GM12878 (cell line): Measurements from ENCODE around the gene COL3A1. TPM values are rescaled to one million over a fixed set of nuclear protein-coding genes. Genes with fewer than 3 reads are reported as not detected.

Experiments used
- ATAC-seq: fragments of 200-7000 bp; cut with Tn5 transposase; 3 replicates; pipeline ENCODE4 v1.9.1; 2020; ENCODE audit warnings: mild to moderate bottlenecking, moderate library complexity
- BruUV-seq: library from RNA; stranded (reverse); fragments of 400-500 nt; replicated peaks from 2 replicates; lab custom pipeline; 2021; lab: Mats Ljungman, UMichigan
- CTCF ChIA-PET: fragments of 300-600 bp; sonication (Branson Sonifier 250); formaldehyde crosslinking; extraction: SDS; loops from one replicate; lab custom pipeline; 2021; ENCODE audit warnings: inconsistent platforms; lab: Yijun Ruan, JAX
- POLR2A ChIA-PET: fragments of 350-600 bp; formaldehyde crosslinking; extraction: SDS; loops from one replicate; lab custom pipeline; 2021; ENCODE audit warnings: inconsistent platforms; lab: Charles Lee
- RAD21 ChIA-PET: fragments of 300-600 bp; sonication (Branson Sonifier 250); formaldehyde crosslinking; loops from one replicate; lab custom pipeline; 2023; ENCODE audit warnings: antibody characterized with exemption; ENCODE audit not compliant: unreplicated experiment; lab: Charles Lee
- SMC1A ChIA-PET: fragments of 300-600 bp; sonication (Branson Sonifier 250); formaldehyde crosslinking; loops from one replicate; lab custom pipeline; 2023; ENCODE audit not compliant: unreplicated experiment, uncharacterized antibody; lab: Charles Lee
- DNase-seq: peaks from one replicate; pipeline ENCODE4 v3.0.0-alpha.2; 2011; ENCODE audit warnings: low read depth, low spot score
- FAIRE-seq: peaks from 3 replicates; lab custom pipeline; 2011; peaks lifted over from hg19 to GRCh38; lab: Jason Lieb, UNC
- H2AFZ ChIP-seq: 2 replicates; pipeline ENCODE4 v1.6.0; 2011; ENCODE audit warnings: low read depth, low read length, control low read depth; ENCODE audit not compliant: control insufficient read depth
- H3K27ac ChIP-seq: 2 replicates; pipeline ENCODE4 v1.5.1; 2011; ENCODE audit warnings: control low read depth; ENCODE audit not compliant: control insufficient read depth, insufficient read depth
- H3K27me3 ChIP-seq, 2 experiments: replicated peaks in 1 of 2; 2 replicates each; pipeline versions ENCODE4 v1.6.0 to v1.6.1; 2011; ENCODE audit warnings: low read length in 1 of 2; ENCODE audit not compliant: control insufficient read depth in 2 of 2, insufficient read depth in 2 of 2
- H3K36me3 ChIP-seq, 2 experiments: 2 replicates each; pipeline ENCODE4 v1.5.1; 2011; ENCODE audit warnings: low read length in 1 of 2; ENCODE audit not compliant: control insufficient read depth in 2 of 2, insufficient read depth in 2 of 2
- H3K4me1 ChIP-seq: 2 replicates; pipeline ENCODE4 v1.6.1; 2011; ENCODE audit warnings: mild to moderate bottlenecking, low read length, moderate library complexity, mixed read lengths; ENCODE audit not compliant: control insufficient read depth, insufficient read depth
- H3K4me2 ChIP-seq: 2 replicates; pipeline ENCODE4 v1.6.0; 2011; ENCODE audit warnings: control low read depth; ENCODE audit not compliant: control insufficient read depth, insufficient read depth
- H3K4me3 ChIP-seq: fragments of 200-600 bp; sonication (generic); 2 replicates; pipeline ENCODE4 v1.5.1; 2016
- H3K79me2 ChIP-seq: 2 replicates; pipeline ENCODE4 v1.6.0; 2011; ENCODE audit warnings: low read length; ENCODE audit not compliant: control insufficient read depth, insufficient read depth
- H3K9ac ChIP-seq: 2 replicates; pipeline ENCODE4 v1.8.0; 2011; ENCODE audit warnings: low read length, control low read depth, mixed read lengths; ENCODE audit not compliant: control insufficient read depth, insufficient read depth
- H3K9me3 ChIP-seq: replicated peaks from 3 replicates; pipeline ENCODE4 v1.5.1; 2011; ENCODE audit warnings: mild to moderate bottlenecking, low read length; ENCODE audit not compliant: control insufficient read depth, insufficient read depth
- H4K20me1 ChIP-seq: 2 replicates; pipeline ENCODE4 v1.6.0; 2011; ENCODE audit not compliant: control insufficient read depth, insufficient read depth
- PRDM15 ChIP-seq: fragments of 450-650 bp; formaldehyde crosslinking; IDR thresholded peaks from 2 replicates; pipeline ENCODE4 v1.4.0; 2020; ENCODE audit warnings: mild to moderate bottlenecking, moderate library complexity
- WGBS: methylation state at CpG from one replicate; pipeline ENCODE4 v1.1.6; 2016; ENCODE audit warnings: low lambda C conversion rate; ENCODE audit not compliant: insufficient replicate concordance, insufficient coverage; ENCODE audit errors: missing lambda C conversion rate; 5-methylcytosine and 5-hydroxymethylcytosine counted together
- in situ Hi-C: fragments of 300-500 bp; cut with MboI; formaldehyde crosslinking; loops from 9 replicates; pipeline ENCODE4 v1.14.3; 2018; ENCODE audit warnings: mixed read lengths
- intact Hi-C: fragments of 100-400 bp; cut with micrococcal nuclease; formaldehyde crosslinking; loops from one replicate; pipeline ENCODE4 v1.14.2; 2022; ENCODE audit not compliant: unreplicated experiment
- polyA plus RNA-seq, 11 experiments: library from polyadenylated mRNA; depleted of rRNA in 4 of 11; unstranded in 6 of 11; stranded (reverse) in 5 of 11; fragments of >200 nt; fragmentation: Nextera tagmentation in 4 of 11; fragmentation: Illumina TruSeq in 1 of 11; extraction: Ambion mirVana in 4 of 11; extraction: Trizol in 1 of 11; gene quantifications; 1 replicate in 1 of 11; 2 replicates in 10 of 11; pipeline versions ENCODE4 v1.2.1 to v1.2.3, GENCODE V29; 2011 to 2016; ENCODE audit warnings: inconsistent platforms in 2 of 11, missing spikeins in 2 of 11, low read depth in 1 of 11
- total RNA-seq, 4 experiments: library from RNA; depleted of rRNA in 3 of 4; stranded (reverse); fragments of >200 nt in 3 of 4; fragmentation: Illumina TruSeq in 1 of 4; extraction: Trizol in 1 of 4; gene quantifications; 2 replicates each; pipeline versions ENCODE4 v1.2.1 to v1.2.3, GENCODE V29; 2013 to 2021
- TF ChIP-seq, protein P1 (sequence below): fragments of 450-650 bp; conservative IDR thresholded peaks from 2 replicates; pipeline ENCODE4 v1.6.1; 2017; ENCODE audit warnings: mild to moderate bottlenecking, moderate library complexity
- TF ChIP-seq, protein P2 (sequence below): fragments of 450-650 bp; IDR thresholded peaks from 2 replicates; pipeline ENCODE4 v1.6.1; 2017; ENCODE audit warnings: mild to moderate bottlenecking

COL3A1 gene
- total and polyA plus RNA-seq, 10 of the 15 experiments (the other 5 are each of a cell fraction or from before 2014, with no cell fraction given) = 0.04 to 0.67 (median 0.10) TPM; not detected in 2

GRCh38 chr2:188976545-188977268 is 2.5 kb downstream of the COL3A1 start:
- intact Hi-C loops = no loop called here
- Histone ChIP-seq H3K4me3 (no peak overlapping the region), H3K27ac (no peak overlapping the region), H3K9me3 (no peaks in the 10 kb centered on the region), H3K9ac (no peak overlapping the region), H2AFZ (no peak overlapping the region), H4K20me1 (no peaks in the 10 kb centered on the region), H3K4me2 (no peak overlapping the region), H3K36me3 (no peaks in the 10 kb centered on the region), H3K27me3 (no peaks in the 10 kb centered on the region), H3K79me2 (no peaks in the 10 kb centered on the region), H3K4me1 (no peaks in the 10 kb centered on the region)
- TF ChIP-seq, protein P1, sequence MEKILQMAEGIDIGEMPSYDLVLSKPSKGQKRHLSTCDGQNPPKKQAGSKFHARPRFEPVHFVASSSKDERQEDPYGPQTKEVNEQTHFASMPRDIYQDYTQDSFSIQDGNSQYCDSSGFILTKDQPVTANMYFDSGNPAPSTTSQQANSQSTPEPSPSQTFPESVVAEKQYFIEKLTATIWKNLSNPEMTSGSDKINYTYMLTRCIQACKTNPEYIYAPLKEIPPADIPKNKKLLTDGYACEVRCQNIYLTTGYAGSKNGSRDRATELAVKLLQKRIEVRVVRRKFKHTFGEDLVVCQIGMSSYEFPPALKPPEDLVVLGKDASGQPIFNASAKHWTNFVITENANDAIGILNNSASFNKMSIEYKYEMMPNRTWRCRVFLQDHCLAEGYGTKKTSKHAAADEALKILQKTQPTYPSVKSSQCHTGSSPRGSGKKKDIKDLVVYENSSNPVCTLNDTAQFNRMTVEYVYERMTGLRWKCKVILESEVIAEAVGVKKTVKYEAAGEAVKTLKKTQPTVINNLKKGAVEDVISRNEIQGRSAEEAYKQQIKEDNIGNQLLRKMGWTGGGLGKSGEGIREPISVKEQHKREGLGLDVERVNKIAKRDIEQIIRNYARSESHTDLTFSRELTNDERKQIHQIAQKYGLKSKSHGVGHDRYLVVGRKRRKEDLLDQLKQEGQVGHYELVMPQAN = no peak
- TF ChIP-seq PRDM15 (CRISPR knock-in tag) = no peak
- TF ChIP-seq, protein P2, sequence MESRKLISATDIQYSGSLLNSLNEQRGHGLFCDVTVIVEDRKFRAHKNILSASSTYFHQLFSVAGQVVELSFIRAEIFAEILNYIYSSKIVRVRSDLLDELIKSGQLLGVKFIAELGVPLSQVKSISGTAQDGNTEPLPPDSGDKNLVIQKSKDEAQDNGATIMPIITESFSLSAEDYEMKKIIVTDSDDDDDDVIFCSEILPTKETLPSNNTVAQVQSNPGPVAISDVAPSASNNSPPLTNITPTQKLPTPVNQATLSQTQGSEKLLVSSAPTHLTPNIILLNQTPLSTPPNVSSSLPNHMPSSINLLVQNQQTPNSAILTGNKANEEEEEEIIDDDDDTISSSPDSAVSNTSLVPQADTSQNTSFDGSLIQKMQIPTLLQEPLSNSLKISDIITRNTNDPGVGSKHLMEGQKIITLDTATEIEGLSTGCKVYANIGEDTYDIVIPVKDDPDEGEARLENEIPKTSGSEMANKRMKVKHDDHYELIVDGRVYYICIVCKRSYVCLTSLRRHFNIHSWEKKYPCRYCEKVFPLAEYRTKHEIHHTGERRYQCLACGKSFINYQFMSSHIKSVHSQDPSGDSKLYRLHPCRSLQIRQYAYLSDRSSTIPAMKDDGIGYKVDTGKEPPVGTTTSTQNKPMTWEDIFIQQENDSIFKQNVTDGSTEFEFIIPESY = no peak
- ChIA-PET SMC1A (interaction anchor here (0.9 to 9.9 kb wide), 7 partner anchors 7 to 466 kb away, joined by 3 to 172 read pairs (median 4); no protein-coding TSS in a partner anchor), RAD21 (interaction anchor here (1.6 to 4.5 kb wide), 2 partner anchors 57 to 452 kb away, joined by 5 to 54 read pairs; no protein-coding TSS in a partner anchor), POLR2A (no interaction called here), CTCF (interaction anchor here (0.7 to 2.0 kb wide), 8 partner anchors 10 to 465 kb away, joined by 3 to 15 read pairs (median 4); no protein-coding TSS in a partner anchor)
- in situ Hi-C loops = no loop called here
- DNase-seq = no peak
- FAIRE-seq = no peak
- no TSS peak for BruUV-seq
- ATAC-seq = no peak
- 48% methylated on average over 8 of the region's 8 CpGs for WGBS
